PC-9 (cell line): ENCODE measurements around the gene ABLIM2.

Experiments
- EZH2 ChIP-seq: fragments of 200-600 bp; sonication (generic); IDR thresholded peaks from 2 replicates; pipeline ENCODE4 v1.8.0; 2017; ENCODE audit warnings: antibody characterized with exemption, low read depth
- TF ChIP-seq, protein P1 (sequence below): fragments of 200-600 bp; sonication (generic); conservative IDR thresholded peaks from 2 replicates; pipeline ENCODE4 v1.6.1; 2017; ENCODE audit warnings: mixed run types, antibody characterized with exemption, mild to moderate bottlenecking, moderate library complexity

DNA sequence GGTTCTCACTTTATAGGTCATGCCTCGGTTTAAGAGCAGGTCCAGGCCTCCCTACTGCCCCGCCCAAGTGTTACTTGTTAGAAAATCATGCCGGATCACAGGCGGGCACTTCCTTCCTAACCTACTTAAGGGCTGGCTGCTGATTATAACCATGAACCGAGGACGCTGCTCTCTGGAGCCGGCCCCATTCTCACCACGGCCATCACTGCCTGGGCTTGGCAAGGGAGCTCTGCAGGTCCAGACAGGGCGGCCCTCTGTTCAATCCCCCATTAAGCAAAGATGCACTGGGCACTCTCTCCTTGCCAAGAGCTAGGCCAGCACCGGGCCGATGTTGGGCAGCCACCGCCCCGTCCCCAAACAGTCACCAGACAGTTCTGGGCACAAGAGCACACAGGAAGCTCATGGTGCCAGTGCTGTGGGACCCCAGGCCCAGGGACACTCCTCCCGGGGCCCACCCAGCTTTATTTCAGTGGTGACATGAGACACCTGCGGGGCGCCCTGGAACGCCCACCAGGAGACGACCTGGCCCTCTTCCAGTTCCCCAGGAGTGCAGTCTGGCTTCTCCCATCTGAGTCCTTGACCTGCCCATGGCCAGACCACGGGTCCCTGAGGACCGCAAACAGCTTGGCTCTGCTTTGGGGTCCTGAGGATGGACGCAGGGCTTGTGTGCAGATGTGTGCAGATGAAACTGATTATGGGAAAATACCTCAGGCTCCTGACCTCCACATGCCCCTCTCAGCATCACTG, 44.0 kb downstream of the ABLIM2 start:
- TF ChIP-seq, protein P1, sequence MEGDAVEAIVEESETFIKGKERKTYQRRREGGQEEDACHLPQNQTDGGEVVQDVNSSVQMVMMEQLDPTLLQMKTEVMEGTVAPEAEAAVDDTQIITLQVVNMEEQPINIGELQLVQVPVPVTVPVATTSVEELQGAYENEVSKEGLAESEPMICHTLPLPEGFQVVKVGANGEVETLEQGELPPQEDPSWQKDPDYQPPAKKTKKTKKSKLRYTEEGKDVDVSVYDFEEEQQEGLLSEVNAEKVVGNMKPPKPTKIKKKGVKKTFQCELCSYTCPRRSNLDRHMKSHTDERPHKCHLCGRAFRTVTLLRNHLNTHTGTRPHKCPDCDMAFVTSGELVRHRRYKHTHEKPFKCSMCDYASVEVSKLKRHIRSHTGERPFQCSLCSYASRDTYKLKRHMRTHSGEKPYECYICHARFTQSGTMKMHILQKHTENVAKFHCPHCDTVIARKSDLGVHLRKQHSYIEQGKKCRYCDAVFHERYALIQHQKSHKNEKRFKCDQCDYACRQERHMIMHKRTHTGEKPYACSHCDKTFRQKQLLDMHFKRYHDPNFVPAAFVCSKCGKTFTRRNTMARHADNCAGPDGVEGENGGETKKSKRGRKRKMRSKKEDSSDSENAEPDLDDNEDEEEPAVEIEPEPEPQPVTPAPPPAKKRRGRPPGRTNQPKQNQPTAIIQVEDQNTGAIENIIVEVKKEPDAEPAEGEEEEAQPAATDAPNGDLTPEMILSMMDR, result no peak
- no peak for TF ChIP-seq EZH2
